ENCODE results near the gene CROCC. TPM values are rescaled to one million over a fixed set of nuclear protein-coding genes. Genes with fewer than 3 reads are reported as not detected.
"Not testable (repeated sequence)": the region's sequence is repeated elsewhere in the genome, so short reads cannot be mapped to it uniquely, and the experiment has no call there.

The CROCC gene
- total RNA-seq, 1 donor from 2014 or later, result 21.0 TPM

DNA sequence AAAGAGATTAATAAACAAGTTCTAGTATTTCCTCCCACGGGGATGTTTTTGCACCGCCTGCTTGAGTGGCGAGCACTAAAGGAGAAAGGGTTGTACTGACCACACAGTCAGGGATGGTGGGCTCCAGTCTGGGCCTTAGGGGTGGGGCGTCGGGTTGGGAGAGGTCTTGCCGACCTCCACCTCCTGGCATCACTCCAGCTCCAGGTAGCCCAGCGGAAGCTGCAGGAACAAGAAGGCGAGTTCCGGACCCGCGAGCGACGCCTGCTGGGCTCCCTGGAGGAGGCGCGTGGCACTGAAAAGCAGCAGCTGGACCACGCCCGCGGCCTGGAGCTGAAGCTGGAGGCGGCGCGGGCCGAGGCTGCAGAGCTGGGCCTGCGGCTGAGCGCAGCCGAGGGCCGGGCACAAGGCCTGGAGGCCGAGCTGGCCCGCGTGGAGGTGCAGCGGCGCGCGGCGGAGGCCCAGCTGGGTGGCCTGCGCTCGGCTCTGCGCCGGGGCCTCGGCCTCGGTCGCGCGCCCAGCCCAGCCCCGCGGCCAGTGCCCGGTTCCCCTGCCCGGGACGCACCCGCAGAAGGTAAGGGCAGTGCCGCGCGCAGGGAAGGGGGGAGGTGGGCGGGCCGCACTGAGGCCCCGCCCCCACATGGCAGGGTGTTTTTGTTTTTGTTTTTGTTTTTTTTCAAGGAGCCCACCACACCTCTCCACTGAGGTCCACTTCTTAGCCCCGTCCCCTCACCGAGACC is 39.0 kb downstream of the CROCC start:
- peak; percentile 95 for DNase-seq
- peak overlapping the region; percentile 64 for H3K27ac ChIP-seq
- peak; percentile 92 to 93 for ATAC-seq
- H3K9me3 ChIP-seq, result no peaks in the 10 kb centered on the region
- H3K4me3 ChIP-seq, result peak overlapping the region; percentile 51
- peaks cover 9% of the 10 kb centered on the region for H3K36me3 ChIP-seq
- TF ChIP-seq CTCF (IDR thresholded peaks at IDR 0.05), result peak; percentile 76
- no peaks in the 10 kb centered on the region for H3K27me3 ChIP-seq (ENCODE audit: low read depth)
- intact Hi-C loops (cut with DNase I), result no loop called here
- H3K4me1 ChIP-seq, result peaks cover 16% of the 10 kb centered on the region

DNA sequence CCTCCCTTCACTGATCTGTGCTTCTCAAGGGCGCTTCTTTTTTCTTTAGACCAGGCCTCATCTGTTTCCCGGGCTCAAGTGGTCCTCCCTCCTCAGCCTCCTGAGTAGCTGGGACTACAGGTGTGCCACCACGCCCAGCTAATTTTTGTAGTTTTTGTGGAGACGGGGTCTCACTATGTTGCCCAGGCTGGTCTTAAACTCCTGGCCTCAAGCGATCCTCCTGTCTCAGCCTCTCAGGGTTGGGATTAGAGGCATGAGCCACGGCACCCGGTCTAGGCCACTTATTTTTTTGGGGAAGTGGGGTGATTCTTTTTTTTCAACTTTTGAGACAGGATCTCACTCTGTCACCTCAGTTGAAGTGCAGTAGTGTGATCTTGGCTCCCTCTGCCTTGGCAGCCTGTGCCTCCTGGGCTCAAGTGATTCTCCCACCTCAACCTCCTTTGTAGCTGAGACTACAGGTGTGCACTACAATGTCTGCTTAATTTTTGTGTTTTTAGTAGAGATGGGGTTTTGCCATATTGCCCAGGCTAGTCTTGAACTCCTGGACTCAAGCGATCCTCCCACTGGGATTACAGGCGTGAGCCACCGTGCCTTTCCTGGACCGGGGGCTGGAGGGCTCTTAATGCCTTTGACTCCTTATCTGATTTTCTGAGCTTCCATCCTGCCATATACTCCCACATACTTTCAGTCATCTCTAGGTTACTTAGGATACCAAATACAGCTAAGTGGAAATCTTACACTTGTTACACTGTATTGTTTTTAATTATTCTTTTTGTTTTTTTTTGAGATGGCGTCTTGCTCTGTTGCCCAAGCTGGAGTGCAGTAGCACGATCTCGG is 39.8 kb downstream of the CROCC start:
- Histone ChIP-seq H3K27me3 (ENCODE audit: low read depth) (no peaks in the 10 kb centered on the region), H3K4me3 (peak overlapping the region; percentile 51), H3K9me3 (no peaks in the 10 kb centered on the region), H3K27ac (peak overlapping the region; percentile 64), H3K4me1 (peaks cover 16% of the 10 kb centered on the region), H3K36me3 (peaks cover 17% of the 10 kb centered on the region)
- TF ChIP-seq CTCF (IDR thresholded peaks at IDR 0.05), result no peak
- ATAC-seq (peak in 1 of 2 donors; percentile 2), DNase-seq (no peak)
- intact Hi-C loops (cut with DNase I), result no loop called here

DNA sequence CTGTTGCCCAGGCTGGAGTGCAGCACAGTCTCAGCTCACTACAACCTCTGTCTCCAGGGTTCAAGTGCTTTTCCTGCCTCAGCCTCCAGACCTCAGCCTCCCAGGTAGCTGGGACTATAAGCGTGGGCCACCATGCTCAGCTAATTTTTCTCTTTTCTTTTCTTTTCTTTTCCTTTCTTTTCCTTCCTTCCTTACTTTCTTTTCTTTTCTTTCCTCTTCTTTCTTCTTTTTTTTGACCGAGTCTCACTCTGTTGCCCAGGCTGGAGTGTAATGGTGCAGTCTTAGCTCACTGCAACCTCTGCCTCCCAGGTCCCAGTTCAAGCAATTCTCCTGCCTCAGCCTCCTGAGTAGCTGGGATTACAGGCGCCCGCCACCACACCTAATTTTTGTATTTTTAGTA is 42.4 kb downstream of the CROCC start:
- Histone ChIP-seq H3K4me1 (peaks cover 31% of the 10 kb centered on the region), H3K36me3 (peaks cover 24% of the 10 kb centered on the region)
- ATAC-seq; DNase-seq; intact Hi-C loops (cut with DNase I); H3K27me3 ChIP-seq (ENCODE audit: low read depth); H3K27ac ChIP-seq; H3K4me3 ChIP-seq; H3K9me3 ChIP-seq: not testable (repeated sequence)

DNA sequence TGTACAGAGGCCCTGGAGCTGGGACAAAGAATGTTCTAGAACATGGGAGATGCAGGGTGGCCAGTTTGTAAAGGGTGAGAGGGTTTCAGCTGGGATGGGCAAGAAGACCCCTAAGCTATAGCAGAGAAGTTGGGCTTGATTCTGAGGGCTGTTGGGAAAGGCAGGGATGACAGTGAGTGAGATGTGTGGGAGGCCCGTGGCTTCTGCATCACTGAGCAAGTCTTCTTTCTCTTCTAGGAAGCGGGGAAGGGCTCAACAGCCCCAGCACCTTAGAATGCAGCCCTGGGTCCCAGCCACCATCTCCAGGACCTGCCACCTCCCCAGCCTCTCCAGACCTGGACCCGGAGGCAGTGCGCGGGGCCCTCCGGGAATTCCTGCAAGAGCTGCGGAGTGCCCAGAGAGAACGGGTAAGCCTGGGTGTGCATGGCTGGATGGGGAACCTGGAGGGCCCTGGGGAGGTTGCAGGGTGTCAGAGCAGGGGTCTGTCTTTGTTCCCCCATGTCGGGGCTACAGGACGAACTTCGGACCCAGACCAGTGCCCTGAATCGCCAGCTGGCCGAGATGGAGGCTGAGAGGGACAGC is 43.8 kb downstream of the CROCC start:
- no peaks in the 10 kb centered on the region for H3K27me3 ChIP-seq (ENCODE audit: low read depth)
- peaks cover 23% of the 10 kb centered on the region for H3K4me1 ChIP-seq
- H3K9me3 ChIP-seq, result no peaks in the 10 kb centered on the region
- intact Hi-C loops (cut with DNase I), result no loop called here
- no peak for TF ChIP-seq CTCF (IDR thresholded peaks at IDR 0.05)
- ATAC-seq, result no peak
- peaks cover 27% of the 10 kb centered on the region for H3K36me3 ChIP-seq
- H3K27ac ChIP-seq, result no peak overlapping the region
- H3K4me3 ChIP-seq, result no peak overlapping the region
- no peak for DNase-seq

GRCh38 chr1:16966282-16966681 is 44.6 kb downstream of the CROCC start:
- no peak for ATAC-seq
- H3K4me3 ChIP-seq, result no peak overlapping the region
- H3K36me3 ChIP-seq, result peaks cover 30% of the 10 kb centered on the region
- no peak overlapping the region for H3K27ac ChIP-seq
- DNase-seq, result no peak
- intact Hi-C loops (cut with DNase I), result no loop called here
- H3K27me3 ChIP-seq (ENCODE audit: low read depth), result no peaks in the 10 kb centered on the region
- no peaks in the 10 kb centered on the region for H3K9me3 ChIP-seq
- peaks cover 19% of the 10 kb centered on the region for H3K4me1 ChIP-seq
- no peak for TF ChIP-seq CTCF (IDR thresholded peaks at IDR 0.05)
